HepG2 (cell line): ENCODE results near the gene SLC11A1. TPM values are rescaled to one million over a fixed set of nuclear protein-coding genes. Genes with fewer than 3 reads are reported as not detected.
A peak's percentile ranks its signal among the peaks of the same experiment; 100 is the strongest.

ENCODE experiments used
- ETV5 ChIP-seq: IDR thresholded peaks from 2 replicates; pipeline ENCODE4 v1.6.1; 2018; ENCODE audit warnings: missing biosample characterization, missing genetic modification reagents, inconsistent platforms, borderline replicate concordance
- FOSL2 ChIP-seq: sonication (generic); formaldehyde crosslinking; IDR thresholded peaks from 2 replicates; pipeline ENCODE4 v1.4.0; 2020; ENCODE audit warnings: missing genetic modification reagents
- FOXP1 ChIP-seq, 2 experiments: fragments of 450-650 bp in 1 of 2; IDR thresholded peaks; 2 replicates each; pipeline ENCODE4 v1.6.1; 2017 to 2018; ENCODE audit warnings: antibody characterized with exemption in 1 of 2
- MED8 ChIP-seq: sonication (generic); formaldehyde crosslinking; IDR thresholded peaks from 2 replicates; pipeline ENCODE4 v1.8.1; 2023; ENCODE audit warnings: mild to moderate bottlenecking, missing genetic modification reagents; ENCODE audit not compliant: insufficient replicate concordance
- NAIF1 ChIP-seq: sonication (generic); formaldehyde crosslinking; IDR thresholded peaks from 2 replicates; pipeline ENCODE4 v1.5.0; 2020; ENCODE audit warnings: mild to moderate bottlenecking, missing genetic modification reagents, borderline replicate concordance
- NONO ChIP-seq, 2 experiments: fragments of 450-650 bp in 1 of 2; sonication (generic) in 1 of 2; formaldehyde crosslinking in 1 of 2; IDR thresholded peaks in 1 of 2; conservative IDR thresholded peaks in 1 of 2; 2 replicates each; pipeline versions ENCODE4 v1.6.1 to v1.8.0; 2017 to 2022; ENCODE audit warnings: mild to moderate bottlenecking in 1 of 2, missing genetic modification reagents in 1 of 2, moderate library complexity in 1 of 2
- SAP130 ChIP-seq: IDR thresholded peaks from 2 replicates; pipeline ENCODE4 v1.6.1; 2016; ENCODE audit warnings: low read depth
- TARDBP ChIP-seq: sonication (generic); formaldehyde crosslinking; IDR thresholded peaks from 2 replicates; pipeline ENCODE4 v1.8.0; 2022; ENCODE audit warnings: mild to moderate bottlenecking, missing genetic modification reagents
- ZBTB43 ChIP-seq: sonication (generic); formaldehyde crosslinking; conservative IDR thresholded peaks from 2 replicates; pipeline ENCODE4 v1.4.0; 2020; ENCODE audit warnings: missing genetic modification reagents
- ZC3H4 ChIP-seq: sonication (generic); formaldehyde crosslinking; IDR thresholded peaks from 2 replicates; pipeline ENCODE4 v1.4.0; 2020; ENCODE audit warnings: missing genetic modification reagents, borderline replicate concordance
- ZNF335 ChIP-seq: sonication (generic); formaldehyde crosslinking; IDR thresholded peaks from 2 replicates; pipeline ENCODE4 v1.4.0; 2020; ENCODE audit warnings: missing genetic modification reagents
- ZNF350 ChIP-seq: sonication (generic); formaldehyde crosslinking; IDR thresholded peaks from 2 replicates; pipeline ENCODE4 v1.4.0; 2020; ENCODE audit warnings: mild to moderate bottlenecking, low read depth, missing genetic modification reagents, borderline replicate concordance
- ZSCAN22 ChIP-seq: sonication (generic); formaldehyde crosslinking; IDR thresholded peaks from 2 replicates; pipeline ENCODE4 v1.4.0; 2020; ENCODE audit warnings: mild to moderate bottlenecking, missing genetic modification reagents
- polyA plus RNA-seq, 8 experiments: library from polyadenylated mRNA; depleted of rRNA in 3 of 8; stranded (reverse) in 7 of 8; unstranded in 1 of 8; fragments of >200 nt; fragmentation: Illumina TruSeq in 4 of 8; extraction: Trizol in 4 of 8; gene quantifications; 2 replicates each; pipeline versions ENCODE4 v1.2.1 to v1.2.3, GENCODE V29; 2011 to 2016; ENCODE audit warnings: low read depth in 4 of 8, missing spikeins in 1 of 8, mixed read lengths in 1 of 8; ENCODE audit not compliant: insufficient read depth in 1 of 8
- total RNA-seq, 5 experiments: library from RNA; depleted of rRNA; stranded (reverse); fragments of >200 nt; fragmentation: Illumina TruSeq; extraction: Trizol; gene quantifications; 2 replicates each; pipeline ENCODE4 v1.2.3, GENCODE V29; 2016; ENCODE audit warnings: low read depth in 1 of 5
- TF ChIP-seq, protein P1 (sequence below): sonication (generic); formaldehyde crosslinking; IDR thresholded peaks from 2 replicates; pipeline ENCODE4 v1.5.0; 2020; ENCODE audit warnings: missing genetic modification reagents, mild to moderate bottlenecking, borderline replicate concordance
- TF ChIP-seq, protein P2 (sequence below): IDR thresholded peaks from 2 replicates; pipeline ENCODE4 v1.6.1; 2012; ENCODE audit warnings: low read length, improper control_type of control experiment
- TF ChIP-seq, protein P3 (sequence below): IDR thresholded peaks from 2 replicates; pipeline ENCODE4 v1.6.1; 2016; ENCODE audit warnings: low read depth
- TF ChIP-seq, protein P4 (sequence below): sonication (generic); formaldehyde crosslinking; conservative IDR thresholded peaks from 2 replicates; pipeline ENCODE4 v1.8.0; 2022; ENCODE audit warnings: mild to moderate bottlenecking, moderate library complexity, missing genetic modification reagents

Gene SLC11A1
- total and polyA plus RNA-seq, 2 of the 13 experiments (the other 11 are each of a cell fraction or from before 2014, with no cell fraction given) = 0.33 to 2.3 TPM

DNA sequence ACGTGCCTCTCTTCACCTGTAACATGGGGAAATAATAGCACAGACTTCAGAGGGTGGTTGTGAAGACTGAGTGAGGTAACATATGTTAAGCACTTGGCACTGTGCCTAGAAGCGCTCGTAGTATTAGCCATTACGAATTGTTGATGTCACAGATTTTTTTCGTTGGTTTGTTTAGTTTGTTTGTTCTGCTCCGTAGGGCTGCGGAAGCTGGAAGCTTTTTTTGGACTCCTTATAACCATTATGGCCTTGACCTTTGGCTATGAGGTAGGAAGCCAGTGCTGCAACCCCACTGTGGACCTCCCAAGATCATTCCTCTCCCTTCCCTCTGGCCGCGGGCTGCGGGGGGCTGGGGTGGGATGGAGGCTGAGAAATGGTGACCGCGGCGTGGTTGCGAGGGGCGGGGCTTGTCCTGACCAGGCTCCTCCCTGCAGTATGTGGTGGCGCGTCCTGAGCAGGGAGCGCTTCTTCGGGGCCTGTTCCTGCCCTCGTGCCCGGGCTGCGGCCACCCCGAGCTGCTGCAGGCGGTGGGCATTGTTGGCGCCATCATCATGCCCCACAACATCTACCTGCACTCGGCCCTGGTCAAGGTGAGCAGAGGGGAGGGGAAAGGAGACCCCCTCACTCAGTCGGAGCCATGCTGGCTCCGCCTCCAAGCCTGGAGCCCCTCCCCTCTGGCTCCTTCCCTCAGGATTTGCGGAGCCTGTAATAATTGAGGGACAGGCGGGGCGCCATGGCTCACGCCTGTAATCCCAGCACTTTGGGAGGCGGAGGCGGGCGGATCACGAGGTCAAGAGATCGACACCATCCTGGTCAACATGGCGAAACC lies 5.5 kb downstream of the SLC11A1 start (continued):
- TF ChIP-seq ZNF335 (CRISPR knock-in tag) = no peak
- TF ChIP-seq, protein P1, sequence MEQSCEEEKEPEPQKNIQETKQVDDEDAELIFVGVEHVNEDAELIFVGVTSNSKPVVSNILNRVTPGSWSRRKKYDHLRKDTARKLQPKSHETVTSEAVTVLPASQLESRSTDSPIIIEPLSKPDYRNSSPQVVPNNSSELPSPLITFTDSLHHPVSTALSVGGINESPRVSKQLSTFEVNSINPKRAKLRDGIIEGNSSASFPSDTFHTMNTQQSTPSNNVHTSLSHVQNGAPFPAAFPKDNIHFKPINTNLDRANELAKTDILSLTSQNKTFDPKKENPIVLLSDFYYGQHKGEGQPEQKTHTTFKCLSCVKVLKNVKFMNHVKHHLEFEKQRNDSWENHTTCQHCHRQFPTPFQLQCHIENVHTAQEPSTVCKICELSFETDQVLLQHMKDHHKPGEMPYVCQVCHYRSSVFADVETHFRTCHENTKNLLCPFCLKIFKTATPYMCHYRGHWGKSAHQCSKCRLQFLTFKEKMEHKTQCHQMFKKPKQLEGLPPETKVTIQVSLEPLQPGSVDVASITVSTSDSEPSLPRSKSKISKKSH = peak; percentile 30; the same call in 1 of the 2 replicates
- TF ChIP-seq MED8 (CRISPR knock-in tag) = no peak
- TF ChIP-seq ETV5 (CRISPR knock-in tag) = peak; percentile 80; the same call in 1 of the 2 replicates
- TF ChIP-seq, protein P2, sequence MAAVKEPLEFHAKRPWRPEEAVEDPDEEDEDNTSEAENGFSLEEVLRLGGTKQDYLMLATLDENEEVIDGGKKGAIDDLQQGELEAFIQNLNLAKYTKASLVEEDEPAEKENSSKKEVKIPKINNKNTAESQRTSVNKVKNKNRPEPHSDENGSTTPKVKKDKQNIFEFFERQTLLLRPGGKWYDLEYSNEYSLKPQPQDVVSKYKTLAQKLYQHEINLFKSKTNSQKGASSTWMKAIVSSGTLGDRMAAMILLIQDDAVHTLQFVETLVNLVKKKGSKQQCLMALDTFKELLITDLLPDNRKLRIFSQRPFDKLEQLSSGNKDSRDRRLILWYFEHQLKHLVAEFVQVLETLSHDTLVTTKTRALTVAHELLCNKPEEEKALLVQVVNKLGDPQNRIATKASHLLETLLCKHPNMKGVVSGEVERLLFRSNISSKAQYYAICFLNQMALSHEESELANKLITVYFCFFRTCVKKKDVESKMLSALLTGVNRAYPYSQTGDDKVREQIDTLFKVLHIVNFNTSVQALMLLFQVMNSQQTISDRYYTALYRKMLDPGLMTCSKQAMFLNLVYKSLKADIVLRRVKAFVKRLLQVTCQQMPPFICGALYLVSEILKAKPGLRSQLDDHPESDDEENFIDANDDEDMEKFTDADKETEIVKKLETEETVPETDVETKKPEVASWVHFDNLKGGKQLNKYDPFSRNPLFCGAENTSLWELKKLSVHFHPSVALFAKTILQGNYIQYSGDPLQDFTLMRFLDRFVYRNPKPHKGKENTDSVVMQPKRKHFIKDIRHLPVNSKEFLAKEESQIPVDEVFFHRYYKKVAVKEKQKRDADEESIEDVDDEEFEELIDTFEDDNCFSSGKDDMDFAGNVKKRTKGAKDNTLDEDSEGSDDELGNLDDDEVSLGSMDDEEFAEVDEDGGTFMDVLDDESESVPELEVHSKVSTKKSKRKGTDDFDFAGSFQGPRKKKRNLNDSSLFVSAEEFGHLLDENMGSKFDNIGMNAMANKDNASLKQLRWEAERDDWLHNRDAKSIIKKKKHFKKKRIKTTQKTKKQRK = no peak
- TF ChIP-seq, protein P3, sequence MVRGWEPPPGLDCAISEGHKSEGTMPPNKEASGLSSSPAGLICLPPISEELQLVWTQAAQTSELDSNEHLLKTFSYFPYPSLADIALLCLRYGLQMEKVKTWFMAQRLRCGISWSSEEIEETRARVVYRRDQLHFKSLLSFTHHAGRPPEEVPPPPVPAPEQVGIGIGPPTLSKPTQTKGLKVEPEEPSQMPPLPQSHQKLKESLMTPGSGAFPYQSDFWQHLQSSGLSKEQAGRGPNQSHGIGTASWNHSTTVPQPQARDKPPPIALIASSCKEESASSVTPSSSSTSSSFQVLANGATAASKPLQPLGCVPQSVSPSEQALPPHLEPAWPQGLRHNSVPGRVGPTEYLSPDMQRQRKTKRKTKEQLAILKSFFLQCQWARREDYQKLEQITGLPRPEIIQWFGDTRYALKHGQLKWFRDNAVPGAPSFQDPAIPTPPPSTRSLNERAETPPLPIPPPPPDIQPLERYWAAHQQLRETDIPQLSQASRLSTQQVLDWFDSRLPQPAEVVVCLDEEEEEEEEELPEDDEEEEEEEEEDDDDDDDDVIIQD (CRISPR knock-in tag) = peak; percentile 100; the same call in 1 of the 2 replicates
- 0 out of 2 replicates have a peak, but pooled peaks have one; percentile 26 for TF ChIP-seq ZNF350 (CRISPR knock-in tag)
- TF ChIP-seq ZSCAN22 = no peak
- no peak for TF ChIP-seq FOSL2 (CRISPR knock-in tag)
- no peak for TF ChIP-seq ZBTB43 (CRISPR knock-in tag)
- no peak for TF ChIP-seq FOXP1 (IDR thresholded peaks at IDR 0.05)
- peak; percentile 59 for TF ChIP-seq FOXP1 (CRISPR knock-in tag; IDR thresholded peaks at IDR 0.05)
- no peak for TF ChIP-seq ZC3H4 (CRISPR knock-in tag)
- peak; percentile 28; the same call in 1 of the 2 replicates for TF ChIP-seq TARDBP (CRISPR knock-in tag)
- TF ChIP-seq NONO (IDR thresholded peaks at IDR 0.05) = no peak
- peak; percentile 63 for TF ChIP-seq NONO (CRISPR knock-in tag; conservative IDR thresholded peaks at IDR 0.05)
- TF ChIP-seq SAP130 (CRISPR knock-in tag) = peak; percentile 55
- no peak for TF ChIP-seq NAIF1 (CRISPR knock-in tag)
- TF ChIP-seq, protein P4, sequence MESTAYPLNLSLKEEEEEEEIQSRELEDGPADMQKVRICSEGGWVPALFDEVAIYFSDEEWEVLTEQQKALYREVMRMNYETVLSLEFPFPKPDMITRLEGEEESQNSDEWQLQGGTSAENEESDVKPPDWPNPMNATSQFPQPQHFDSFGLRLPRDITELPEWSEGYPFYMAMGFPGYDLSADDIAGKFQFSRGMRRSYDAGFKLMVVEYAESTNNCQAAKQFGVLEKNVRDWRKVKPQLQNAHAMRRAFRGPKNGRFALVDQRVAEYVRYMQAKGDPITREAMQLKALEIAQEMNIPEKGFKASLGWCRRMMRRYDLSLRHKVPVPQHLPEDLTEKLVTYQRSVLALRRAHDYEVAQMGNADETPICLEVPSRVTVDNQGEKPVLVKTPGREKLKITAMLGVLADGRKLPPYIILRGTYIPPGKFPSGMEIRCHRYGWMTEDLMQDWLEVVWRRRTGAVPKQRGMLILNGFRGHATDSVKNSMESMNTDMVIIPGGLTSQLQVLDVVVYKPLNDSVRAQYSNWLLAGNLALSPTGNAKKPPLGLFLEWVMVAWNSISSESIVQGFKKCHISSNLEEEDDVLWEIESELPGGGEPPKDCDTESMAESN = peak; percentile 52; the same call in 1 of the 2 replicates
